VCaP (cell line): Measurements from ENCODE around the gene BEX4.
A peak's percentile ranks its signal among the peaks of the same experiment; 100 is the strongest.

Experiments
- H3K27ac ChIP-seq: fragments of 450-650 bp; 2 replicates; pipeline ENCODE4 v1.5.1; 2017
- TF ChIP-seq, protein P1 (sequence below): fragments of 450-650 bp; conservative IDR thresholded peaks from 2 replicates; pipeline ENCODE4 v1.5.1; 2017; ENCODE audit warnings: mild to moderate bottlenecking, moderate library complexity

BEX4 gene

DNA sequence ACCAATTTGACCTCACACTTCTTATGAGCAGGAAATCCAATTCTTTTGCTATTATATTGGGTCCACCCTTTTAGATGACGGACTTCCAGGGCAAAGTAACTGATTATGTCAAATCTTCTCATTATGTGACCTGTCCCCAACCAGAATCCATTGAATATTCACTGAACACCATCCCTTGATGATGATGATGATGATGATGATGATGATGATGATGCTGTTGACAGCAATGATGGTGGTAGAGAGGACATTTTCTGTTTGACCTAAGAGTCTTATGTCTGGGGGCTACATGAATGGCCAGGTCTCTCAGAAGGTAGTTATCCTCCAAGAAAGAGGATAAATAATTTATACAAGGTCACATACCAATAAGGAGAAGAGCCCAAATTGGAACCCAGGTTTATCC is 34.9 kb downstream of the BEX4 start:
- no peak overlapping the region for H3K27ac ChIP-seq
- TF ChIP-seq, protein P1, sequence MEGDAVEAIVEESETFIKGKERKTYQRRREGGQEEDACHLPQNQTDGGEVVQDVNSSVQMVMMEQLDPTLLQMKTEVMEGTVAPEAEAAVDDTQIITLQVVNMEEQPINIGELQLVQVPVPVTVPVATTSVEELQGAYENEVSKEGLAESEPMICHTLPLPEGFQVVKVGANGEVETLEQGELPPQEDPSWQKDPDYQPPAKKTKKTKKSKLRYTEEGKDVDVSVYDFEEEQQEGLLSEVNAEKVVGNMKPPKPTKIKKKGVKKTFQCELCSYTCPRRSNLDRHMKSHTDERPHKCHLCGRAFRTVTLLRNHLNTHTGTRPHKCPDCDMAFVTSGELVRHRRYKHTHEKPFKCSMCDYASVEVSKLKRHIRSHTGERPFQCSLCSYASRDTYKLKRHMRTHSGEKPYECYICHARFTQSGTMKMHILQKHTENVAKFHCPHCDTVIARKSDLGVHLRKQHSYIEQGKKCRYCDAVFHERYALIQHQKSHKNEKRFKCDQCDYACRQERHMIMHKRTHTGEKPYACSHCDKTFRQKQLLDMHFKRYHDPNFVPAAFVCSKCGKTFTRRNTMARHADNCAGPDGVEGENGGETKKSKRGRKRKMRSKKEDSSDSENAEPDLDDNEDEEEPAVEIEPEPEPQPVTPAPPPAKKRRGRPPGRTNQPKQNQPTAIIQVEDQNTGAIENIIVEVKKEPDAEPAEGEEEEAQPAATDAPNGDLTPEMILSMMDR, result no peak

DNA sequence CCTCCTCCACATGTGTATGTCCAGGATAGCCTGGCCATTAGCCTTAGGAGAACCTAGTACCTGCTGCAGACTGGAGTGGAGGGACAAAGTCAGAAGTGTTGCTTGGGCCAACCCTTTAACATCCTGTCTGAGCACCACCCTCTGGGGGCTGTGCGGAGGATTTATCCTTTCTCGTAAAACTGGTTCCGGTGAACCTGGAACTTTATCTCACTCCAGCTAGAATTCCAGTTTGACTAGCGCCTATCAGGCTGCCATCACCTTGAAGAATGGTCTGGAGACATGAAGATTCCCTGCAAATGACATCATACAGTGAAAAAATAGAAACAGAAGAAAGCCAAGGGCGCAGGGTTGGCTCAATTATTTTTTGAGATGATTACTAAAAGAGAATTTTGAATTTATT is 36.1 kb downstream of the BEX4 start:
- no peak overlapping the region for H3K27ac ChIP-seq
- TF ChIP-seq, protein P1, result no peak

DNA sequence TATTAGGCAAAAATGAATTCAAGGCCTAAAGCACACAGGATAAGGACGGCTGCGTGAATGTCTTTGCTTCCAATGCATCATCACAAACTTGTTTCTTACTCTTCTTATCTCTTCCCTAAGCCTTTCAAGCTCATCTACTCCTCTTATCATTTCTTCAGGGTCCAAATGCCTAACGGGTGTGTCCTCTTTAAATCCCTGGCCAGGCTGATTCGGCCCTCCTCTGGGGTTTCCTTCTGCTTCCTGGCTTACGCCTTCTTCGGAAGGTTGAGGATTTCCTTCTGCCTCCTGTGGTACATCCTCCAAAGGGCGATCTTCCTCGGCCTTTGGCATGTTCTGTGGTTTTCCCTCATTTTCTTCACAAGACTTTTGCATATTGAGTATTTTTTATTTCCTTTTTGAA is 38.7 kb downstream of the BEX4 start:
- TF ChIP-seq, protein P1, result no peak
- H3K27ac ChIP-seq, result no peak overlapping the region

DNA sequence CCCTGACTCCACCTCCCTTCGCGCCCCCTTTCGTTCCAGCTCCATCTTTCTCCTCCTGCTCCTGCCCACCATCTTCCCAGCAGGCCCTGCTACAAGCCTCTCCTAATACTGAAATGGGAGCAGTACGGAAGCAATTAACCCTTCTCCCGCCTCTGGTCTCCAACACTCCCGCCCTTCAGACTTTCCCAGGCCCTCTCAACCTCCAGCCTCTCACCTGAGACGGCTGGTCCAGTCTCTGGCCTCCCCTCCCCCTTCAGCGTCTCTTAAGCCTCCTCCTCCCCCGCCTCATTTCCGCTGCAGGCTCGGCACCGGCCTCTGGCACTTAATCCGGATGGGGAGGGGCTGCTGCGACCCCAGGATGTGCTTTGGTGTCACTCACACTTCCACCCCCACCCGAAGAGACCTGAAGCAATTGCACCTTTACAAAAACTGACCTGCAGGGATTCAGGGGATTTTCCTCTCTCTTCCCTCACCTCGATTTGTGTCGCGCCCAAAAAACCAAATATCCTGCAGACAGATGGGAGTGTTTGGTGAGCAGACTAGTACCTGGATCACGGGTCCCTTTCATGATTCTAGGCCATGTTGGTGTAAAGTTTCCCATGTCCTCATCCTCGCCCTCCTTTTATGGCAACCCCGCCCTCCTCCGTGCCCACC is 39.4 kb downstream of the BEX4 start:
- TF ChIP-seq, protein P1, result no peak
- H3K27ac ChIP-seq, result peak overlapping the region; percentile 54

- TF ChIP-seq, protein P1, result no peak
- peak within 1 kb of the TSS; percentile 54 for H3K27ac ChIP-seq
Observed at GRCh38 chrX:103254921-103255493, 40.1 kb downstream of the BEX4 start, which contains the start of gene TCEAL8. TSS of gene TCEAL8 (minus strand) at chrX:103255155. CDS start at chrX:103253979, 1,176 bp downstream.

- TF ChIP-seq, protein P1, result no peak
- no peak overlapping the region for H3K27ac ChIP-seq
Observed at GRCh38 chrX:103256651-103257050, 41.7 kb downstream of the BEX4 start.

DNA sequence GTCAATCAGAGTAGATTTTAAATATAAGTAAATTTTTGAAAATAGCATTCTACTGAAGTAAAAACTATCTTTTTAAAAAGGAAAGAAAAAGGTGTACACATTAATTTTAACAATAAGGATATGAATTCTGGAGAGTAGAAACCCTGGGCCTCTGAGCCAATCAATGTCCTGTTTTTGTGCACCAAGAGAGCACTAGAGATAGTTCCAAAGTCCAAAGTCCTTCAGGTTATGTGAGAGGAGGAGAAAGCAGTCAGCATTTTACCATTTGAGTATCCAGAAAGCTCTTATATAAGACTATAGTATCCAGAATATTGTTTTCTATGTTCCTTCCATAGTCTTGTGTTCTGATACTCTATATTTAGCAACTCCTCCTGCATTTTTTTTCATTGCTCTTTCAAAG is 43.4 kb downstream of the BEX4 start:
- TF ChIP-seq, protein P1, result no peak
- no peak overlapping the region for H3K27ac ChIP-seq
